Activated naive CD8-positive, alpha-beta T cell treated with anti-CD3 and anti-CD28 coated beads, Interleukin-2, amount 10 ng/mL, durations not matched to agents 7 days and 5 days (primary cell): ENCODE data around the gene RNF150. TPM values are rescaled to one million over a fixed set of nuclear protein-coding genes. Genes with fewer than 3 reads are reported as not detected.

ENCODE experiments used
- ATAC-seq: fragments of 150-1000 bp; cut with Tn5 transposase; one replicate; pipeline ENCODE4 v1.10.0; 2021; ENCODE audit warnings: low read depth, moderate library complexity
- POLR2A ChIA-PET: fragments of 350-600 bp; sonication (Branson Sonifier 250); formaldehyde crosslinking; loops from one replicate; lab custom pipeline; 2021; ENCODE audit warnings: antibody characterized with exemption; lab: Charles Lee
- DNase-seq: peaks from one replicate; pipeline ENCODE4 v3.0.0; 2021
- H3K27ac Mint-ChIP-seq: one replicate; pipeline ENCODE4 v1.8.0; 2022; ENCODE audit warnings: mild to moderate bottlenecking, mixed read lengths
- H3K27me3 Mint-ChIP-seq: one replicate; pipeline ENCODE4 v1.8.0; 2022; ENCODE audit warnings: mild to moderate bottlenecking, moderate library complexity, mixed read lengths
- H3K36me3 Mint-ChIP-seq: one replicate; pipeline ENCODE4 v1.8.0; 2021; ENCODE audit warnings: mild to moderate bottlenecking, mixed read lengths
- H3K4me1 Mint-ChIP-seq: one replicate; pipeline ENCODE4 v1.8.0; 2021; ENCODE audit warnings: mixed read lengths
- H3K4me3 Mint-ChIP-seq: one replicate; pipeline ENCODE4 v1.8.0; 2022; ENCODE audit warnings: mild to moderate bottlenecking, moderate library complexity, mixed read lengths
- H3K9me3 Mint-ChIP-seq: one replicate; pipeline ENCODE4 v1.8.0; 2021; ENCODE audit warnings: mixed read lengths
- total RNA-seq, 2 experiments: library from RNA; stranded (reverse); gene quantifications; one replicate each; pipeline ENCODE4 v1.2.3, GENCODE V29; 2021

RNF150 gene
- total RNA-seq, 2 experiments from 2014 or later = not detected

- Mint-ChIP-seq H3K36me3 (no peaks in the 10 kb centered on the region), H3K9me3 (peaks cover 1% of the 10 kb centered on the region), H3K27ac (no peak overlapping the region), H3K27me3 (no peaks in the 10 kb centered on the region), H3K4me3 (no peak overlapping the region), H3K4me1 (no peaks in the 10 kb centered on the region)
- ATAC-seq = no peak
- DNase-seq = no peak
- POLR2A ChIA-PET = no interaction called here
These were observed 12.2 kb downstream of the RNF150 start for GRCh38 chr4:141121101-141121500.

DNA sequence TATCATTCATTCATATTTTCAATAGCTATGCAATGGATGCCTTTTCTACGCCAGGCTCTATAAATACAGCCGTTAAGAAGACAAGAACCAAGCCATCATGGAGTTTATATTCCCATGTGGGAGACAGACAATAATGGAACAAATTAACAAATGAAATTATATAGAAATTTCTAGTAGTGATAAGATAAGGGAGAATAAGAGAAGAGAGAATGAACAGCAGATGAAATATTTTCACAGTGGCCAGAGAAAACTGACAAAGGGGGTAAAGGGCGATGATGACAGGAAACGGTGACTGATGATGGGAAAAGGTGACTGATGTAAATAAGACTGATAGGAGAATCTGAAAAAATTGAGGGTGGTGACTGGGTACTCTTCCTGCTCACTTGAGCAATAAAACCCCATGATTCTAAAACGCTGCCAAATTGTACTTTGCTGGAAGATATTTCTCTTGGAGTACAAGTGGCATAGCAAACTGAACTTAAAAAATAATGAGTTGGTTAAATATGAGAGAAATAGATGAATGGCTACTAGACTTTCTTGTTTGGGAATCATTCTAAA, 13.2 kb downstream of the RNF150 start:
- POLR2A ChIA-PET = no interaction called here
- H3K27ac Mint-ChIP-seq = no peak overlapping the region
- H3K27me3 Mint-ChIP-seq = no peaks in the 10 kb centered on the region
- no peaks in the 10 kb centered on the region for H3K4me1 Mint-ChIP-seq
- no peak overlapping the region for H3K4me3 Mint-ChIP-seq
- no peaks in the 10 kb centered on the region for H3K36me3 Mint-ChIP-seq
- H3K9me3 Mint-ChIP-seq = peaks cover 2% of the 10 kb centered on the region
- ATAC-seq (no peak), DNase-seq (no peak)

DNA sequence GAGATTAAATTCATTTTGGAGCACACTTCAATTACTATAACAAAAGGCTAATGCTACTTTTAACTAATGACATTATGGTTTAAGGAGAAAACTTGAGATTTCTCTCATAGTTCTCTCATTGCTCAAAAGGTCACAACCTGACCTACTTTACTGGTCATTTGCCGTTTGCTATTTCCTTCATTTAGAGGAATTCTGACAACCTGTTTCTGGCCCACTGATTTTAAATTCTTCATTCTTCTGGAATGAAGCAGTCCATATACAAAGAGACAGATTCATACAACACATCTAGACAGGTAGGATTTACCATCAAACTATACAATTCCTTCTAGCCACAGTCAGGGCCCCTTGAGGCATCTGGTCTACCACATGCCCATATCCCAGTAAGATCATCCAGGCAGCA, 14.2 kb downstream of the RNF150 start:
- Mint-ChIP-seq H3K9me3 (peaks cover 8% of the 10 kb centered on the region), H3K27me3 (no peaks in the 10 kb centered on the region), H3K4me1 (no peaks in the 10 kb centered on the region), H3K27ac (no peak overlapping the region), H3K36me3 (no peaks in the 10 kb centered on the region), H3K4me3 (no peak overlapping the region)
- POLR2A ChIA-PET = no interaction called here
- DNase-seq (no peak), ATAC-seq (no peak)

GRCh38 chr4:141118381-141118780, 14.9 kb downstream of the RNF150 start:
- Mint-ChIP-seq H3K4me3 (no peak overlapping the region), H3K36me3 (no peaks in the 10 kb centered on the region), H3K4me1 (no peaks in the 10 kb centered on the region), H3K27me3 (no peaks in the 10 kb centered on the region), H3K27ac (no peak overlapping the region), H3K9me3 (peaks cover 8% of the 10 kb centered on the region)
- ATAC-seq = no peak
- POLR2A ChIA-PET = no interaction called here
- DNase-seq = no peak

GRCh38 chr4:141117935-141118334, 15.3 kb downstream of the RNF150 start:
- POLR2A ChIA-PET = no interaction called here
- no peak for ATAC-seq
- no peak overlapping the region for H3K27ac Mint-ChIP-seq

DNA sequence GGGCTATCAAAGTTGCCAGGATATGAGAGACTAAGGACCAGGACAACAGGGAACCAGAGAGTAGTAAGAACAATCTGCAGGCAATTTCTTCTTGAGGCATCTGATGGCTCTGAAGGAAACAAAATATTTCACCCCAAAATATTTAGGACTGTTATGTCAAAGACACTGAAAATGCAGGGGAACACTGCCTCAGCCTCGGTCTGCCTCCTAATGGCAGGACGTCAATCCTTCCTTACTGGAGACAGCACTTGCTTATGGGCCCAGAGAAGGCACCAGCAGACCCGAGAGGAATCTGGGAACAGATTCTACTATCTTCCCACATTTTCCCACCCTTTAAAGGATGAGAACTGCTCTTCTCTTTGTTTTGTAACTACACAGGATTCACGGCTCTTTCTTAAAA, 23.3 kb downstream of the RNF150 start:
- Mint-ChIP-seq H3K27ac (no peak overlapping the region), H3K9me3 (peaks cover 5% of the 10 kb centered on the region)
- no peak for DNase-seq

More at GRCh38 chr4:141117935-141118334, 15.3 kb downstream of the RNF150 start:
- Mint-ChIP-seq H3K36me3 (no peaks in the 10 kb centered on the region), H3K4me3 (no peak overlapping the region), H3K9me3 (peaks cover 8% of the 10 kb centered on the region), H3K27me3 (no peaks in the 10 kb centered on the region), H3K4me1 (no peaks in the 10 kb centered on the region)
- DNase-seq = no peak

DNA sequence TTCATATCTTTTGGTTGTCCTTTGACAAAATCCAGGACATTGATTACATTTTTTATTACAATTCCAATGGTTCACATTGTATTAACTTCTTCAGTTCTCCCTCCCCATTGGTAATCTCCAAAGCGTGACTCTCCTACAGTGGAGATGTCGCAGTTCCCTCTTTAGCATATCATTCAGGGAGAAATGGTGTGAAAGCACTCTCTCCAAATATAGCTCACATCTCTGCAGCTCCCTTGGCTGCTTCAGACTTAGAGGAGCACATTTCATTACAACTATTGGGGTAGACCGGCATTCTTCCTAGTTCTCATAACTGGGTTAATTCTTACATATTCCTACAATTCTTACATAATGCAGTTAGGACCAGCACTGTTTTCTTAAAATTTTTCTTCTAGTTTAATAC, 25.3 kb downstream of the RNF150 start:
- no peaks in the 10 kb centered on the region for H3K36me3 Mint-ChIP-seq

More for the DNA sequence above, 23.3 kb downstream of the RNF150 start:
- H3K4me3 Mint-ChIP-seq = no peak overlapping the region
- no peaks in the 10 kb centered on the region for H3K36me3 Mint-ChIP-seq
- POLR2A ChIA-PET = no interaction called here
- no peak for ATAC-seq
- no peaks in the 10 kb centered on the region for H3K4me1 Mint-ChIP-seq
- peaks cover 2% of the 10 kb centered on the region for H3K27me3 Mint-ChIP-seq

DNA sequence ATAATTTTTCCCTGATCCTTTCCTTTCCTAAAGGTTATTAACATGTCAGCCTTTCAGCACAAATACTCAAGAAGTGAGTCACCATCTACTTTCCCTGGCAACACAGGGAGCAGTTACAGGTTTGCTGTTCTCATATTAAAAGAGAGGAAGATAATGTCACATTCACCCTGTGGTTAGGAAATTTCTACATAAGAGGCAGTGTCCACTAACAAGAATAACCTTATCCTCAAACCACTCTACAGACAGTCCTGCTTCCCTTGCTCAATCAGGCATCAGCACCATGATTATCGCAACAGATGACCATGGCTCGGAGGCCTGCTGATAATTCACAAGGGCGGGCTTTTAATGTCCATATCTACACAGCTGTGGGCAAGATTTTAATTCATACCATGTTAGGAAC, 30.9 kb downstream of the RNF150 start:
- POLR2A ChIA-PET = no interaction called here
- ATAC-seq (no peak), DNase-seq (no peak)
- H3K4me1 Mint-ChIP-seq = no peaks in the 10 kb centered on the region
- no peaks in the 10 kb centered on the region for H3K9me3 Mint-ChIP-seq
- H3K4me3 Mint-ChIP-seq = no peak overlapping the region
- no peak overlapping the region for H3K27ac Mint-ChIP-seq
- no peaks in the 10 kb centered on the region for H3K36me3 Mint-ChIP-seq
- peaks cover 3% of the 10 kb centered on the region for H3K27me3 Mint-ChIP-seq

More for the DNA sequence above, 25.3 kb downstream of the RNF150 start:
- Mint-ChIP-seq H3K4me1 (no peaks in the 10 kb centered on the region), H3K4me3 (no peak overlapping the region), H3K27ac (no peak overlapping the region), H3K27me3 (peaks cover 4% of the 10 kb centered on the region), H3K9me3 (no peaks in the 10 kb centered on the region)
- POLR2A ChIA-PET = no interaction called here
- DNase-seq (no peak), ATAC-seq (no peak)

DNA sequence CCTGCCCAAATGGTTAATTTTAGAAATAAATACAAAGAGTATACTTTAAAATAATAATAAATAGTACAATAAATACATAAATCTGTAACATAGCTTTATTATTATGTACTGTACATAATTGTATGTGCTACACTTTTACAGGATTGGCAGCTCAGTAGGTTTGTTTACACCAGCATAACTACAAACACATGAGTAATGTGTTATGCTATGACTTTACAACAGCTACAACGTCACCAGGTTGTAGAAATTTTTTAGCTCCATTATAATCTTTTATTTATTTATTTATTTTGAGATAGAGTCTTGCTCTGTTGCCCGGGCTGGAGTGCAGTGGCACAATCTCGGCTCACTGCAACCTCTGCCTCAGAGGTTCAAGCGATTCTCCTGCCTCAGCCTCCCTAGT, 31.8 kb downstream of the RNF150 start:
- DNase-seq (no peak), ATAC-seq (no peak)
- no peak overlapping the region for H3K4me3 Mint-ChIP-seq
- H3K27me3 Mint-ChIP-seq = peaks cover 2% of the 10 kb centered on the region
- no peak overlapping the region for H3K27ac Mint-ChIP-seq
- H3K9me3 Mint-ChIP-seq = no peaks in the 10 kb centered on the region
- POLR2A ChIA-PET = no interaction called here
- H3K36me3 Mint-ChIP-seq = no peaks in the 10 kb centered on the region
- no peaks in the 10 kb centered on the region for H3K4me1 Mint-ChIP-seq

GRCh38 chr4:141099326-141099725, 33.9 kb downstream of the RNF150 start:
- Mint-ChIP-seq H3K27ac (no peak overlapping the region), H3K4me1 (no peaks in the 10 kb centered on the region), H3K4me3 (no peak overlapping the region), H3K27me3 (no peaks in the 10 kb centered on the region), H3K9me3 (no peaks in the 10 kb centered on the region), H3K36me3 (no peaks in the 10 kb centered on the region)
- ATAC-seq (no peak), DNase-seq (no peak)
- POLR2A ChIA-PET = no interaction called here

DNA sequence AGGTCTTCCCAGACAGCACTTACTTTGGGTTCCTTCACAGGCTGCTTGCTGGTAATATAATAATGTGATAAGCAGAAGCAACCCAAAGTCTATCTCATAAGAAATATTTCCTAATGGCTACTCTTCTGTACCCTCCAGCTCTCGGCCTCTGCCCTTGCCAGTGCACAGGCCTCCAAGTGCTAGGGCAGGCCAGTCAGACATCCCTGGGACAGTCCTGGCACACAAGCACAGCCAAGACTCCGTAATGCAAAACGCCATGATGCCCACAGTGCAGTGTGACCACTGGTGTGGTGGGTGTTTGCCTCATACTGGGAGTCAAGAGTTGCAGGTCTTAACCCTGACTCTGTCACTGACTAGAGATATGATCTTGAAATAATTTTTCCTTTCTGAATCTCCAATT, 35.1 kb downstream of the RNF150 start:
- Mint-ChIP-seq H3K4me3 (no peak overlapping the region), H3K27ac (no peak overlapping the region), H3K27me3 (no peaks in the 10 kb centered on the region), H3K4me1 (no peaks in the 10 kb centered on the region), H3K36me3 (no peaks in the 10 kb centered on the region), H3K9me3 (peaks cover 3% of the 10 kb centered on the region)
- ATAC-seq = no peak
- POLR2A ChIA-PET = no interaction called here
- DNase-seq = no peak

- ATAC-seq (no peak), DNase-seq (no peak)
- no peaks in the 10 kb centered on the region for H3K36me3 Mint-ChIP-seq
- no peak overlapping the region for H3K27ac Mint-ChIP-seq
- H3K27me3 Mint-ChIP-seq = no peaks in the 10 kb centered on the region
- H3K4me3 Mint-ChIP-seq = no peak overlapping the region
- peaks cover 3% of the 10 kb centered on the region for H3K9me3 Mint-ChIP-seq
- no peaks in the 10 kb centered on the region for H3K4me1 Mint-ChIP-seq
- POLR2A ChIA-PET = no interaction called here
These were observed 42.8 kb downstream of the RNF150 start for GRCh38 chr4:141090473-141090872.

- Mint-ChIP-seq H3K27me3 (no peaks in the 10 kb centered on the region), H3K9me3 (no peaks in the 10 kb centered on the region), H3K36me3 (no peaks in the 10 kb centered on the region), H3K4me1 (no peaks in the 10 kb centered on the region), H3K27ac (no peak overlapping the region), H3K4me3 (no peak overlapping the region)
- DNase-seq (no peak), ATAC-seq (no peak)
- POLR2A ChIA-PET = no interaction called here
These were observed 51.3 kb downstream of the RNF150 start for GRCh38 chr4:141081921-141082395.

DNA sequence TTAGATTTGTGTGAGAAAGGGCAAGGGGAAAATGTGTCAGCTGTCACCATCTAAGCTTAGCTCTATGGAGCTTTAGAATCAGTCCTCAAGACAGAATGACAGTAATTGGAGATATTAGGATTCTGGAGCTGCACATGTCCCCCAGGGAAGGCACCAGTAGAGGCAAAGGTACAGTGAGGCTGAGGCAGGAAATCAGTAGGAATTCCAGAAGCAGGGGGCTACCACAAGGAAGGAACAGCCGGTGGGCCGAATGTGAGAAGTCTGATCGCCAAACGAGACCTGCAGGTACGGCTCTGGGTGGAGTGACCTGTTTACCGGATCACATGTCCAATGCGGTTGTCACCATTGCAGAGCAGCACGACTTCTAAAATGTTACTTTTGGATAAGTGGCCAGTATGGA, 52.6 kb downstream of the RNF150 start:
- Mint-ChIP-seq H3K9me3 (no peaks in the 10 kb centered on the region), H3K4me3 (no peak overlapping the region), H3K27ac (no peak overlapping the region), H3K36me3 (no peaks in the 10 kb centered on the region), H3K4me1 (no peaks in the 10 kb centered on the region), H3K27me3 (no peaks in the 10 kb centered on the region)
- POLR2A ChIA-PET = no interaction called here
- ATAC-seq (no peak), DNase-seq (no peak)
